GM23248 (cell line): ENCODE results near the gene FGF22. TPM values are rescaled to one million over a fixed set of nuclear protein-coding genes. Genes with fewer than 3 reads are reported as not detected.

Source experiments
- DNase-seq: peaks from one replicate; pipeline ENCODE4 v3.0.0-alpha.2; 2015
- H2AFZ ChIP-seq: fragments of 200-600 bp; sonication (generic); 2 replicates; pipeline ENCODE4 v1.6.1; 2016; ENCODE audit warnings: antibody characterized with exemption
- H3F3A ChIP-seq: fragments of 200-600 bp; sonication (generic); 2 replicates; pipeline ENCODE4 v1.6.1; 2016; ENCODE audit warnings: mild to moderate bottlenecking, antibody characterized with exemption, mixed run types; ENCODE audit not compliant: insufficient read depth
- H3K27ac ChIP-seq: fragments of 200-600 bp; sonication (generic); 2 replicates; pipeline ENCODE4 v1.5.1; 2016; ENCODE audit warnings: mild to moderate bottlenecking
- H3K27me3 ChIP-seq: fragments of 200-600 bp; sonication (generic); replicated peaks from 2 replicates; pipeline ENCODE4 v1.6.1; 2016; ENCODE audit warnings: mild to moderate bottlenecking; ENCODE audit not compliant: insufficient read depth
- H3K36me3 ChIP-seq: fragments of 200-600 bp; sonication (generic); 2 replicates; pipeline ENCODE4 v1.6.1; 2016; ENCODE audit warnings: low read depth, mild to moderate bottlenecking
- H3K4me1 ChIP-seq: fragments of 200-600 bp; sonication (generic); 2 replicates; pipeline ENCODE4 v1.6.1; 2016; ENCODE audit warnings: mild to moderate bottlenecking; ENCODE audit not compliant: insufficient read depth
- H3K4me2 ChIP-seq: fragments of 200-600 bp; sonication (generic); one replicate; pipeline ENCODE4 v1.6.1; 2016; ENCODE audit warnings: mild to moderate bottlenecking; ENCODE audit not compliant: unreplicated experiment
- H3K4me3 ChIP-seq: fragments of 200-600 bp; sonication (generic); 2 replicates; pipeline ENCODE4 v1.5.1; 2016; ENCODE audit warnings: mild to moderate bottlenecking
- H3K79me2 ChIP-seq: fragments of 200-600 bp; sonication (generic); 2 replicates; pipeline ENCODE4 v1.6.1; 2016; ENCODE audit warnings: mild to moderate bottlenecking; ENCODE audit not compliant: insufficient read depth
- H3K9ac ChIP-seq: fragments of 200-600 bp; sonication (generic); 2 replicates; pipeline ENCODE4 v1.6.1; 2016; ENCODE audit warnings: mild to moderate bottlenecking
- H3K9me2 ChIP-seq: fragments of 200-600 bp; sonication (generic); 2 replicates; pipeline ENCODE4 v1.6.1; 2016; ENCODE audit warnings: mixed run types, mild to moderate bottlenecking, moderate library complexity; ENCODE audit not compliant: insufficient read depth
- H3K9me3 ChIP-seq: fragments of 200-600 bp; sonication (generic); one replicate; pipeline ENCODE4 v1.6.1; 2017; ENCODE audit warnings: low read depth
- H4K20me1 ChIP-seq: fragments of 200-600 bp; sonication (generic); 2 replicates; pipeline ENCODE4 v1.6.0; 2016; ENCODE audit not compliant: insufficient read depth
- EZH2 ChIP-seq: fragments of 200-600 bp; sonication (generic); IDR thresholded peaks from 2 replicates; pipeline ENCODE4 v1.6.1; 2018; ENCODE audit warnings: antibody characterized with exemption, mild to moderate bottlenecking; ENCODE audit not compliant: insufficient read depth, poor library complexity, severe bottlenecking
- EZH2phosphoT487 ChIP-seq: fragments of 200-600 bp; sonication (generic); IDR thresholded peaks from 2 replicates; pipeline ENCODE4 v1.6.1; 2018; ENCODE audit warnings: antibody characterized with exemption, moderate library complexity, mild to moderate bottlenecking, low read depth; ENCODE audit not compliant: insufficient read depth
- WGBS, 2 experiments: methylation state at CpG; one replicate each; pipeline ENCODE4 v1.1.6; 2015 to 2017; ENCODE audit warnings: low lambda C conversion rate in 2 of 2, low coverage in 1 of 2; ENCODE audit errors: missing lambda C conversion rate in 2 of 2; 5-methylcytosine and 5-hydroxymethylcytosine counted together
- in situ Hi-C: fragments of 300-500 bp; cut with MboI; formaldehyde crosslinking; loops from 2 replicates; pipeline ENCODE4 v1.15.0; 2020
- polyA plus RNA-seq: library from polyadenylated mRNA; unstranded; fragments of >200 nt; fragmentation: Nextera tagmentation; extraction: Ambion mirVana; gene quantifications from 2 replicates; pipeline ENCODE4 v1.2.1, GENCODE V29; 2016
- total RNA-seq: library from RNA; depleted of rRNA; stranded (reverse); fragments of >200 nt; shearing (Covaris generic); gene quantifications from 2 replicates; pipeline ENCODE4 v1.2.3, GENCODE V29; 2014

The FGF22 gene
- total and polyA plus RNA-seq, 2 experiments from 2014 or later, result 1.2 TPM; not detected in 1

GRCh38 chr19:615619-616018 lies 24.1 kb upstream of the FGF22 start:
- H3K9ac ChIP-seq, result no peak overlapping the region
- peaks cover 6% of the 10 kb centered on the region for H3F3A ChIP-seq
- 57 to 66% methylated on average over 32 to 33 of the region's 33 CpGs for WGBS, 2 experiments
- no peak overlapping the region for H3K4me2 ChIP-seq
- TF ChIP-seq EZH2 (no peak), EZH2phosphoT487 (no peak)
- DNase-seq, result no peak
- H3K9me3 ChIP-seq, result no peaks in the 10 kb centered on the region
- no peak overlapping the region for H3K4me3 ChIP-seq
- no peak overlapping the region for H2AFZ ChIP-seq
- peaks cover 13% of the 10 kb centered on the region for H3K4me1 ChIP-seq
- no peaks in the 10 kb centered on the region for H3K79me2 ChIP-seq
- no peaks in the 10 kb centered on the region for H3K36me3 ChIP-seq
- no peak overlapping the region for H3K27ac ChIP-seq
- H3K27me3 ChIP-seq, result no peaks in the 10 kb centered on the region
- H3K9me2 ChIP-seq, result no peaks in the 10 kb centered on the region
- in situ Hi-C loops, result no loop called here
- H4K20me1 ChIP-seq, result no peaks in the 10 kb centered on the region

- Histone ChIP-seq H3K9me2 (no peaks in the 10 kb centered on the region), H3K9ac (no peak overlapping the region), H3K36me3 (no peaks in the 10 kb centered on the region), H4K20me1 (no peaks in the 10 kb centered on the region), H3K27me3 (no peaks in the 10 kb centered on the region), H3K4me3 (no peak overlapping the region), H3K4me1 (peaks cover 7% of the 10 kb centered on the region), H3F3A (peaks cover 6% of the 10 kb centered on the region), H3K79me2 (no peaks in the 10 kb centered on the region), H3K27ac (no peak overlapping the region), H3K4me2 (no peak overlapping the region), H3K9me3 (no peaks in the 10 kb centered on the region), H2AFZ (no peak overlapping the region)
- in situ Hi-C loops, result no loop called here
- 30 to 57% methylated on average over 4 to 72 of the region's 97 CpGs for WGBS, 2 experiments
- TF ChIP-seq EZH2 (no peak), EZH2phosphoT487 (no peak)
- DNase-seq, result no peak
Observed at GRCh38 chr19:616062-616700, 23.5 kb upstream of the FGF22 start.

DNA sequence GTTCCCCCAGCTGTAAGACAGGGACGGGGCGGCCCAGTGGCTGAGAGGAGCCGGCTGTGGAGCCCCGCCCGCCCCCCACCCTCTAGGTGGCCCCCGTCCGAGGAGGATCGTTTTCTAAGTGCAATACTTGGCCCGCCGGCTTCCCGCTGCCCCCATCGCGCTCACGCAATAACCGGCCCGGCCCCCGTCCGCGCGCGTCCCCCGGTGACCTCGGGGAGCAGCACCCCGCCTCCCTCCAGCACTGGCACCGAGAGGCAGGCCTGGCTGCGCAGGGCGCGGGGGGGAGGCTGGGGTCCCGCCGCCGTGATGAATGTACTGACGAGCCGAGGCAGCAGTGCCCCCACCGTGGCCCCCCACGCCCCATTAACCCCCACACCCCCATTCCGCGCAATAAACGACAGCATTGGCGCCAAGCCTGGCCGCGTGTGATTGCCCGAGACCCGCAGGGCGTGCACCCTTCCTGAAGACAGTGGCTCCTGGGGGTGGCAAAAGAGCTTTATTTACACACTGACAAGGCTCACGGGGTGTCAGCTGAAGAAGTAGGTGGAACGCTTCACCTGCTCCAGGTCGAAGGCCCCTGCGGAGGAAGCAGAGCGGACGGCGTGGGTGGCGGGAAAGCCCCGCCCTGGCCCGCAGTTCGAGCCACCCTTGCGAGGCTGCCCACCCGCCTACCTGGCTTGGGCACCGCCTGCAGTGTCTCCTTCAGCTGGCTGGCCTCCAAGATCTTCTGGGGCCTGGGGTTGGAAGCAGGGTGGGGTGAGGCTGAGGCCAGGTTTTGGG lies 22.7 kb upstream of the FGF22 start:
- no peaks in the 10 kb centered on the region for H4K20me1 ChIP-seq
- no peaks in the 10 kb centered on the region for H3K9me2 ChIP-seq
- H3K27me3 ChIP-seq, result no peaks in the 10 kb centered on the region
- no peak for DNase-seq
- H3K4me3 ChIP-seq, result no peak overlapping the region
- H3K9me3 ChIP-seq, result no peaks in the 10 kb centered on the region
- no peak overlapping the region for H2AFZ ChIP-seq
- 91 to 93% methylated on average over 23 to 58 of the region's 58 CpGs for whole genome bisulfite sequencing, 2 experiments
- in situ Hi-C loops, result no loop called here
- no peak for TF ChIP-seq EZH2phosphoT487
- H3K4me1 ChIP-seq, result peaks cover 3% of the 10 kb centered on the region
- peaks cover 4% of the 10 kb centered on the region for H3F3A ChIP-seq
- H3K27ac ChIP-seq, result no peak overlapping the region
- no peaks in the 10 kb centered on the region for H3K36me3 ChIP-seq
- H3K4me2 ChIP-seq, result no peak overlapping the region
- no peak overlapping the region for H3K9ac ChIP-seq
- no peaks in the 10 kb centered on the region for H3K79me2 ChIP-seq

DNA sequence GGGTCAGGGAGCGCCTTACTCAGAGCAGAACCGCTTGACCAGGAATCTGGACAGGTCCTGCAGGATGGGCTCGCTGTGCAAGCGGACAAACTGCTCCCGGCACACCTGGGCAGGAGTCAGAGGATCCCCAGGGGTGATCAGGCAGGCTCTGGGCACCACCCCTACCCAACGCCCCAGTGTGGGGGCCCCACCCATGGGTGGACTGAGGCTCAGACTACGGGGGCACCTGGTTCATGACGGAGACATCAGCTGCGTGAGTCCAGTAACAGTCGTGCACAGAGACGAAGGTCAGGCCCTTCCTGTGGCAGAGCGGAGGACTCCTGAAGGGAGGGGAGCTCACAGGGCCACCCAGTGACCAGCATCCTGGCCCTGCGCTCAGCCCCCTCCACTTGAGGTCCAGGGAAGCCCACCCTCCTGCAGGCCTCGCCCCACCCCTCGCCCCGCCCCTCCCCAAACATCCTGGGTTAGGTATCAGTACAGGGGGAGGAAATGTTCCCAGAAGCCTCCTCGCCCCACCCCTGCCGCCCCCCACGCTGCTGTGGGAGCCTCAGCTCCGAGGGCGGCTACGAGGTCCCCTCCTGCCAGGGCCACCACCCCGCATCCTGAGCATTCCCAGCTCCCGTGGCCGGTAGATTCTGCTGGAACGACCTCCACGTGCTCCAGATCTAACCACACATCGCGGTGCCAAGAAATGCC lies 22.0 kb upstream of the FGF22 start:
- Histone ChIP-seq H3K27ac (no peak overlapping the region), H3K4me2 (no peak overlapping the region), H3K79me2 (no peaks in the 10 kb centered on the region), H2AFZ (no peak overlapping the region), H4K20me1 (no peaks in the 10 kb centered on the region), H3K9me2 (no peaks in the 10 kb centered on the region), H3K27me3 (no peaks in the 10 kb centered on the region), H3K4me3 (no peak overlapping the region), H3K36me3 (no peaks in the 10 kb centered on the region), H3K9ac (no peak overlapping the region), H3F3A (no peaks in the 10 kb centered on the region), H3K9me3 (no peaks in the 10 kb centered on the region), H3K4me1 (no peaks in the 10 kb centered on the region)
- in situ Hi-C loops, result no loop called here
- no peak for TF ChIP-seq EZH2
- no peak for TF ChIP-seq EZH2phosphoT487
- DNase-seq, result no peak
- 92 to 93% methylated on average over 20 to 29 of the region's 29 CpGs for WGBS, 2 experiments
